GDM1 (cell line): ENCODE results near the gene NES.

Experiments
- DNase-seq: peaks from one replicate; lab custom pipeline; 2025; lab: John Stamatoyannopoulos, UW

NES gene

DNA sequence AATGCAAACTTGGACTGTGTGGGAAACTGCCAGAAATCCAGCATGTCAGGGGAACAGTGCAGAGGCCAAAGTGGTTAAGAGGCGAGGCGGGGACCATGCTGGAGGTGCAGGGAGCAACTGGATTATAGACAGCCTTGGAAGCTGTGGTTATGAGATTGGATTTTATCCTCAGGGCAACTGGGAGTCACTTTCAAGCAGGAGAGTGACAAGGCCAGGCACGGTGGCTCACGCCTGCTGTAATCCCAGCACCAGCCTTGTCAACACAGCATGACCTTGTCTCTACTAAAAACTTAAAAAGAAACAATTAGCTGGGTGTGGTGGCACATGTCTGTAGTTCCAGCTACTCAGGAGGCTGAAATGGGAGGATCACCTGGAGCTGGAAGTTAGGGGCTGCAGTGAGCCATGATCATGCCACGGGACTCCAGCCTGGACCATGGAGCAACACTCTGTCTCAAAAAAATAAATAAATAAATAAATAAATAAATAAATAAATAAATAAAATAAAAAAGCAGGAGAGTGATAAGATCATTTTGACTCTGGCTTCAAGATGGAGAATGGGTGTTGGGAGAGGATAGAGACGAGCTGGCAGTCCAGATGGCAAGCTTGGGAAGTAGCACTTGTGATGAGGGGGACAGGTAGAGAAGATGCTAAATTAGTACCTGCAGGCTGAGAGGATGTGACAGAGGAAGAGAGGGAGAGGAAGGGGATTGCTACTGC lies 54.5 kb downstream of the NES start:
- DNase-seq, result no peak

DNA sequence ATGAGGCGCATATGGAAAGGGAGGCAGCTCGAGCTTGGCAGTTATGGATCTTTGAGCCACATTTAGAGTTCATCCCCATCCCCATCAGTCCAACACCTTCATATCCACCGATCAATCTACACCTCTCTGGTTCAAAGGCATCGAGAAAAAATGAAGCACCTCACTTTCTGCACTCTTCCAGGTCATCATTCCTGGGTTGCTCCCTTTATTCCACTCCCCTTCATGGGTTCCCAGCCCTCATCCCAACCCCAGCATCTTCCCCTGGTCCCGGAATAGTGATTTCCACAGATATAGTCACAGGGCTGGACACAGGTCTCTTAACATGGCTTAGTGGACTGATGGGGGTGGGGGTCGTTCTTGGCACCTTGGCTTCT lies 57.6 kb downstream of the NES start:
- DNase-seq, result no peak

DNA sequence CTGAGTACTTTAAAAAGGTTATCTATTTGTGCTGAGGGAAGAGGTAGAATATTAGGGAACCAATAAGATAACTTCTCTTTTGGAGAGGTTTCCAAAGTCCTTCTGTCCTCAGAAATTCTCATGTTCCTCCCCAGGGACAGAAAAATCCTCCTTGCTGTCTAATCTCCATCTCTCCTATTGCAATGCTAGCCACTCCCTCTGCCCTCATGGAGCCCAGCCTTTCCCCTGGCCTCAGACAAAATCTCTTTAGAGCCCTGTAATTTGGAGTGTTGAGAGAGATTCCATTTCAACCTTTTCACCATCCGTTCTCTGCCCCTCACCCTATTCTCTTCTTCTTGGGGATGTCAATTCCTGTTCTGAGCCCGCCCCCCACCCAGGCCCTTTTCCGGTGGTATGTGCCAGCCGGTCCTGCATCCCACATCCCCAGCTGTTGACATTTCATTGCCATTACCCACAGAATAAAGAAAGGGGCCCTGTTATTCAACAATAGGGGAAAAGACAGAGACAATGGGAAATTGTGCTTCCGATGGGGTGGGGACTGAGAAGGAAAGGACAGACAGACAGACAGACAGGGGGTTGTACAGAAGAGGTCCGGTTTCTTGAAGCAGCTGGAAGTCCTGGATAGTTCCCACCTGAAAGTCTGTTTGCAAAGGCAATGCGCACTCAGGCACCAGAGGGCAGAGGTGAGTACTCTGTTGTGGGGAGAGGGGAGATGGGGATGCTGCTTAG lies 58.2 kb downstream of the NES start, which contains the start of gene HAPLN2:
HAPLN2 (plus strand) TSS at position 563 of the 729 bp plus-strand sequence. CDS start 4,076 bp downstream, outside the sequence.
- DNase-seq, result no peak
